Femur (tissue), 1 donor: ENCODE results near the gene CD274.
A peak's percentile ranks its signal among the peaks of the same experiment; 100 is the strongest.
"Not testable (repeated sequence)": the region's sequence is repeated elsewhere in the genome, so short reads cannot be mapped to it uniquely, and the experiment has no call there.

Experiments used
- DNase-seq: peaks from one replicate; pipeline ENCODE4 v3.0.0-alpha.2; 2017

Gene CD274

GRCh38 chr9:5450359-5451091 lies at the start of gene CD274:
TSS of gene CD274 (plus strand) at chr9:5450542. CDS start at chr9:5456114, 5,572 bp downstream.
- peak; percentile 87 for DNase-seq

- no peak for DNase-seq
Observed at GRCh38 chr9:5402217-5402616, 48.1 kb upstream of the CD274 start.

GRCh38 chr9:5408596-5408995 lies 41.7 kb upstream of the CD274 start:
- DNase-seq, result no peak

GRCh38 chr9:5416953-5417352 lies 33.4 kb upstream of the CD274 start:
- DNase-seq, result no peak

DNA sequence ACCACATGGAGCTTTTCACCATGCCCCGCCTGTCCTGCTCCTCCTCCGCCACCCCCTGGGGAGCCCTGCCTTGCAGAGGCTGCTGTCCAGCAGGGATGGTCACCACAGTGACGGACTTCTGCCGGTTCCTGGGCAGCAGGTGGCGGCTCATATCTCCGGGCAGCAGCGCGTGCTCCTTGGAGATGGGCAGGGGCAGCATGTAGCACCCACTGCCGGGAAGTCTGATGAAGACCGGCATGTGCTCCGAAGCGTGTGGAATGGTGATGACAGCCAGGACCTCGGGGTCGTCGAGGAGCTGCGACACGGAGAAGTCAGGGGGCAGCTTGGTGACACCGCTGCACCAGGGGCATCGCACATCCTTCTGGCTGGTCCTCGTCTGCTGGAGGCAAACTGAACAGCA lies 31.9 kb upstream of the CD274 start:
- DNase-seq, result no peak

- no peak for DNase-seq
Observed at GRCh38 chr9:5419987-5420386, 30.4 kb upstream of the CD274 start.

DNA sequence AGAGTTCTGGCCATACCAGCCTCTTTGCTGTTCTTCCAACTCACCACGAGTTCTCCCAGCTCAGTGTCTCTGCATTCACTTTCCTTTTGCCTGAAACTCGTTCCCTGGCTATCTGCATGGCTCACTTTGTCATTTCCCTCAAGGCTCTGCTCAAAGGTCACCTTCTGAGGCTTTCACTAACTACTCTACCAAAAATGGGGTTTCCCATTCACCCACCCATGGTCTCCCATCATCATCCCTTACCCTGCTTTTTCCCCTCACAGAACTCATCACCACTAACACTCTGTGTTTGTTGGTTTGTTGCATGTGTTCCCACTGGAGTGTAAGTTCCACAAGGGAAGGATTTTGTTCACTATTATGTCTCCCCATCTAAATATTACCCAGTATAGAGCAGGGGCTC lies 29.2 kb upstream of the CD274 start:
- DNase-seq, result no peak

GRCh38 chr9:5422276-5422675 lies 28.1 kb upstream of the CD274 start:
- DNase-seq, result no peak

- no peak for DNase-seq
Observed at GRCh38 chr9:5425006-5425628, 25.2 kb upstream of the CD274 start.

DNA sequence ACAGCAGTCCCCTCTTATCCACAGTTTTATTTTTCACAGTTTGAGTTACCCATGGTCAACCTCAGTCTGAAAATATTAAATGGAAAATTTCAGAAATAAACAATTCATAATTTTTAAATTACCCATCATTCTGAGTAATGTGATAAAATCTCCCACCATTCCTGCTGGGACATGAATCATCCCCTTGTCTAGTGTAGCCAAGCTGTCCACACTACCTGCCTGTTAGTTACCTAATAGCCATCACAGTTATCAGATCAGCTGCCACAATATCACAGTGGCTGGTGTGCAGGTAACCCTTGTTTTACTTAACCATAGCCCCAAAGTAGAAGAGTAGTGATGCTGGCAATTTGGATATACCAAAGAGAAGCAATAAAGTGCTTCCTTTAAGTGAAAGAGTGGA lies 23.3 kb upstream of the CD274 start:
- no peak for DNase-seq

DNA sequence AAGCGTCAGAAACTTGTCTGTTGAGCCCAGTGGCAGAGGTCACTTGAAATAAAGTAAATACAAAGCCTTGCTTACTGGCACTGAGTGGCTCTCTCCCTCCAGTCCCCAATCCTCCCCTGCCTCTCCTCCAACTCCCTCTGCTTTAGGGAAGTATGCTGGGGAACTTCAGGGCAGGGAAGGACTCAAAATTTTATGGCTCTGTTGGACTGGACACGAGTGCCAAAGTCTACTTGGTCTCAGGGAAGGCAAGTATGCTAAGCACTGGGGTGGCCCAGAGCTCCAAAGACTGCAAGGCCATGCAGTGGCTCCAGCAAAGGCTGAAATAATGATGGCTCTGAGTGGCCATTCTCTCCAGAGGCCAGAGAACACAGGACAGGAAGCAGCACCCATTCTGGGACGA lies 22.2 kb upstream of the CD274 start:
- DNase-seq, result no peak

GRCh38 chr9:5428794-5429528 lies 21.4 kb upstream of the CD274 start:
- no peak for DNase-seq

DNA sequence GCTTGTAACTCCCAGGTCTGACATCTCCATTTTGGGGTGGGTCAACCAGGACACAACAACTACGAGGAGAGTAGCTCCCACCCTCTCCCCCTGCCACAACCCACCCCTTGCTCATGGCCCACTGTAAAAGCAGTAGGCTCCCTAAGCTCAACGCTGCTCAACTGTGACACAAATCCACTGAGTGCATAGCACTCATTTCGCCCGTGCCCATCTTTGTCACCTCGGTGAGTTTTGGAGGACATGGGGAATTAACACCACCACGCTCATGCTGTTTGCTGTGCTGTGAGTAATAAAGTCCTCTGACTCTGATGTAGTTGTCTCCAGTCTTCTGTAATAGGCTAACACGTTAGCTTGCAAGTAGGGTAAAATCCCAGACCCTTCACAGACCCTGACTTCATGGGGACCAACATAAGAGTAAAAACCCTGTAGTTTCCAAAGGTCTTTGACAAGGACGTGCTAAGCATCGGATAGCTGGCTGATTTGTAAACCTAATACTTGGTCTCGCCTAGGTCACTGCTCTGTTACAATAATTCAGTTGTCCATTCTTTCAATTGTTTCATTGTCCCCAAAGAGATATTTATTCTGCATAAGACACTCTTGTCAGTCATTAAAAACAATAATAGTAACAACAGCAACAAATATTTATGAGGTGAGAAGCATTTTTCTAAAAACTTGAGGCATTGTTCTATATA lies 20.3 kb upstream of the CD274 start:
- DNase-seq, result no peak

DNA sequence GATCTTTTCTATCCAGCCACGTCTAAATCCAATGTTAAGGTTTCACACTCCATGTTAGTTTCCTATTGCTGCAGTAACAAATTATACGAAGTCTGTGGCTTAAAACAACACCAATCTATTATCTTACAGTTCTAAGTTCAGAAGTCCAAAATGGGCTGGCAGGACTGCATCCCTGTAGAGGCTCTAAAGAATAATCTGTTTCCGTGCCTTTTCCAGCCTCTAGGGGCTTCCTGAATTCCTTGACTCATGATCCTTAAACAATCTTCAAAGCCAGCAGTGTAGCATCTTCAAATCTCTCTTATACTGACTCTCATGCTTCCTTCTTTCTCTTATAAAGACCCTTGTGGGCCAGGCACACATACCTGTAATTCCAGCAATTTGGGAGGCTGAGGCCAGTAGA lies 19.4 kb upstream of the CD274 start:
- DNase-seq, result no peak

- DNase-seq, result not testable (repeated sequence)
Observed at GRCh38 chr9:5432890-5433289, 17.5 kb upstream of the CD274 start.

DNA sequence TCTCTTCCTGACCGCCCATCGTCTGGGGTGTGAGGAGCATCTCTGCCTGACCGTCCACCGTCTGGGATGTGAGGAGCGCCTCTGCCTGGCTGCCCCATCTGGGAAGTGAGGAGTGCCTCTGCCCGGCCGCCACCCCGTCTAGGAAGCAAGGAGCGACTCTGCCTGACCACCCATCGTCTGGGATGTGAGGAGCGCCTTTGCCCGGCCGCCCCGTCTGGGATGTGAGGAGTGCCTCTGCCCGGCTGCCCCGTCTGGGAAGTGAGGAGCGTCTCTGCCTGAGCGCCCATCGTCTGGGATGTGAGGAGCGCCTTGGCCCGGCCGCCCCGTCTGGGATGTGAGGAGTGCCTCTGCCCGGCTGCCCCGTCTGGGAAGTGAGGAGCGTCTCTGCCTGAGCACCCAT lies 17.0 kb upstream of the CD274 start:
- DNase-seq, result not testable (repeated sequence)

- not testable (repeated sequence) for DNase-seq
Observed at GRCh38 chr9:5433841-5434810, 16.2 kb upstream of the CD274 start.

GRCh38 chr9:5435912-5436311 lies 14.4 kb upstream of the CD274 start:
- no peak for DNase-seq

DNA sequence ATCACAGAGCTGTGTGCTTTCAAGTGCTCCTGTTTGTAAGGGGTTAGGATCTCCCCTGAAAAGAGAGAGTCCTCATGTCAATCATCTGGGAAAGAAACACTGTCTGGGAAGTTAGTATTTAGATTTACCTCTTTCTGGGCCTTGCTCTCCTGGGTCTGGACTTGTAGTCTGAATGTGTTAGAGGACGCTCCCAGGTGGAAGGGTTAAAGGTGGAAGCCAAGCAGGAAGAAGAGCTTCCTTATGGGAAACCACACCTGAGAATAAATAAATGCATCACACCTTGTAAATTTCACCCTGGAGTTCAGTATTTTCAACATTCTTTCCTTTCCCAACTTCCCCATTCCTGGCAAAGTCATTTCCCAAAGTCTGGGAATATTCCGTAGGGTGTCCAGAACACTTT lies 13.9 kb upstream of the CD274 start:
- no peak for DNase-seq

- peak; percentile 96 for DNase-seq
Observed at GRCh38 chr9:5437254-5438216, 12.8 kb upstream of the CD274 start, which contains the start of gene PLGRKT. TSS of gene PLGRKT (minus strand) at chr9:5437925. CDS start at chr9:5431977, 5,948 bp downstream.
